Epithelial cell of prostate (primary cell): Measurements from ENCODE around the gene ABCB7.
"Not testable (repeated sequence)": the region's sequence is repeated elsewhere in the genome, so short reads cannot be mapped to it uniquely, and the experiment has no call there.

ENCODE experiments used
- DNase-seq: peaks from one replicate; pipeline ENCODE4 v3.0.0-alpha.2; 2011; ENCODE audit warnings: low read depth, low spot score
- H3K27ac ChIP-seq: fragments of 450-650 bp; 2 replicates; pipeline ENCODE4 v1.5.1; 2017; ENCODE audit warnings: mild to moderate bottlenecking

ABCB7 gene

DNA sequence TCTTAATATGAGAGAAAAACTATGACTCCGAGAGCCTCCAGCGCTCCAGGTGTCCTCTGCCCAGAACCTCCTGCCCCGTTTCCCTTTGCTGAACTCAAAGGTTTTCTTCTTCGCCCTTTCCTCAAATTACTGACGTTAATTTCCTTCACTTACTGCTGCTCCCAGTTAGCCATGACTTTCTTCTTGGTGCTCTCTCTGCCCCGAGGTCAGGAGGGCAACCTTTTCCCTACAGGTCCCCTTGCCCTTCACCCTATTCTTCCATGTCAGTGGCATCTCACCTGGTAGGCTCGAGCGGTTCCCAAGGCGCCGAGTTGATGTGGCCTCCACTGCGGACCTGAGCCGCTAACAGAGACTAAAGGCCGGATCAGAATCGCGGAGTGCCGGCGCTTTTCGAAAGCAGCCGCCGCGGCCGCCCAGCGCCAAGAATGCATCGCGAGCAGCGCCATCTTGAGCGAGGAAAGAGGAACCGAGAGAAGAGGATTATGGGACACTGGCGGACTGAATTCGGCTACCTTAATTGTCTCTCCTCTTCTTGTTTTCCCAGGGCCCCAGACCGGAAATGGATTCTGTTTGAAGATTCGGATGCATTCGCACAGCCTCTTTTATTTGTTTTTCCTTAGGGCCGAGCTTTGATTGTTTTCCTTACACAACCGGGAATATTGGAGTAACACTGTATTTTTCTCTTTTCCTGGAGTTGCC, at the start of gene ABCB7:
Gene ABCB7 (minus strand): TSS at position 457 of the 699 bp plus-strand sequence. CDS start 11 bp downstream, at position 446.
- no peak for DNase-seq
- peak within 1 kb of the TSS; percentile 66 for H3K27ac ChIP-seq

DNA sequence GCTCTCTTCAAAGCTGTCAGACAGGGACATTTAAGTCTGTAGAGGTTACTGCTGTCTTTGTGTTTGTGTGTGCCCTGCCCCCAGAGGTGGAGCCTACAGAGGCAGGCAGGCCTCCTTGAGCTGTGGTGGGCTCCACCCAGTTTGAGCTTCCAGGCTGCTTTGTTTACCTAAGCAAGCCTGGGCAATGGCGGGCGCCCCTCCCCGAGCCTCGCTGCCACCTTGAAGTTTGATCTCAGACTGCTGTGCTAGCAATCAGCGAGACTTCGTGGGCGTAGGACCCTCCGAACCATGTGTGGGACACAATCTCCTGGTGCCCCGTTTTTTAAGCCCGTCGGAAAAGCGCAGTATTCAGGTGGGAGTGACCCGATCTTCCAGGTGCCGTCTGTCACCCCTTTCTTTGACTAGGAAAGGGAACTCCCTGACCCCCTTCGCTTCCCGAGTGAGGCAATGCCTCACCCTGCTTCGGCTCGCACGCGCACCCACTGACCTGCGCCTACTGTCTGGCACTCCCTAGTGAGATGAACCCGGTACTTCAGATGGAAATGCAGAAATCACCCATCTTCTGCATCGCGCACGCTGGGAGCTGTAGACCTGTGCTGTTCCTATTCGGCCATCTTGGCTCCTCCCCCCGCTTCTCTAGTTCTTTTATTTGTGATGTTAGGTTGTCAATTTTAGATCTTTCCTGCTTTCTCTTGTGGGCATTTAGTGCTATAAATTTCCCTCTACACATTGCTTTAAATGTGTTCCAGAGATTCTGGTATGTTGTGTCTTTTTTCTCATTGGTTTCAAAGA, 32.5 kb upstream of the ABCB7 start:
- not testable (repeated sequence) for DNase-seq, H3K27ac ChIP-seq

DNA sequence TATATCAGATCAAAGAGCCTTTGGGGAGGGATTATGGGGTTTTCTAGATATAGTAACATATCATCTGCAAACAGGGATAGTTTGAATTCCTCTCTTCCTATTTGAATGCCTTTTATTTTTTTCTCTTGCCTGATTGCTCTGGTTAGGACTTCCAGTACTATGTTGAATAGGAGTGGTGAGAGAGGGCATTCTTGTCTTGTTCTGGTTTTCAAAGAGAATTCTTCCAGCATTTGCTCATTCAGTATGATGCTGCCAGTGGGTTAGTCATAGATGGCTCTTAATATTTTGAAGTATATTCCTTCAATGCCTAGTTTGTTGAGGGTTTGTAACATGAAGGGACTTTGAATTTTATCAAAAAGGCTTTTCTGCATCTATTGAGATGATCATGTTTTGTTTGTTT, 25.6 kb upstream of the ABCB7 start:
- DNase-seq = no peak
- H3K27ac ChIP-seq = no peak overlapping the region

DNA sequence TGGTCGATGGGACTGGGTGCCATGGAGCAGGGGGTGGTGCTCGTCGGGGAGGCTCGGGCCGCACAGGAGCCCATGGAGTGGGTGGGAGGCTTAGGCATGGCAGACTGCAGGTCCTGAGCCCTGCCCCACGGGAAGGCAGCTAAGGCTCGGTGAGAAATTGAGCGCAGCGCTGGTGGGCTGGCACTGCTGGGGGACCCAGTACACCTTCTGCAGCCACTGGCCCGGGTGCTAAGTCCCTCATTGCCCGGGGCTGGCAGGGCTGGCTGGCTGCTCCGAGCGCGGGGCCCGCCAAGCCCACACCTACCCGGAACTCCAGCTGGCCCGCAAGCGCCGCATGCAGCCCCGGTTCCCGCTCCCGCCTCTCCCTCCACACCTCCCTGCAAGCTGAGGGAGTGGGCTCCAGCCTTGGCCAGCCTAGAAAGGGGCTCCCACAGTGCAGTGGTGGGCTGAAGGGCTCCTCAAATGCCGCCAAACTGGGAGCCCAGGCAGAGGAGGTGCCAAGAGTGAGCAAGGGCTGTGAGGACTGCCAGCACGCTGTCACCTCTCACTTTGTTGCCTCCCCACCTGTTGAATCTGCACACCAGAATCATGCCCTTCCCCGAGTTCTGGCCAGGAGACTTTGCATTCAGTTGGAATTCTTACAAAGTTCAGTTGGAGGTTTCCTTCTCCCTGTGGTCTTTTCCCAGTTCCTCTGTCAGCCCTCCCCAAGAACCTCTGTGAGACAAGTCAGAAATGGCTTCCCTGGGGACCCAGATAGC, 23.6 kb upstream of the ABCB7 start:
- DNase-seq, H3K27ac ChIP-seq: not testable (repeated sequence)

DNA sequence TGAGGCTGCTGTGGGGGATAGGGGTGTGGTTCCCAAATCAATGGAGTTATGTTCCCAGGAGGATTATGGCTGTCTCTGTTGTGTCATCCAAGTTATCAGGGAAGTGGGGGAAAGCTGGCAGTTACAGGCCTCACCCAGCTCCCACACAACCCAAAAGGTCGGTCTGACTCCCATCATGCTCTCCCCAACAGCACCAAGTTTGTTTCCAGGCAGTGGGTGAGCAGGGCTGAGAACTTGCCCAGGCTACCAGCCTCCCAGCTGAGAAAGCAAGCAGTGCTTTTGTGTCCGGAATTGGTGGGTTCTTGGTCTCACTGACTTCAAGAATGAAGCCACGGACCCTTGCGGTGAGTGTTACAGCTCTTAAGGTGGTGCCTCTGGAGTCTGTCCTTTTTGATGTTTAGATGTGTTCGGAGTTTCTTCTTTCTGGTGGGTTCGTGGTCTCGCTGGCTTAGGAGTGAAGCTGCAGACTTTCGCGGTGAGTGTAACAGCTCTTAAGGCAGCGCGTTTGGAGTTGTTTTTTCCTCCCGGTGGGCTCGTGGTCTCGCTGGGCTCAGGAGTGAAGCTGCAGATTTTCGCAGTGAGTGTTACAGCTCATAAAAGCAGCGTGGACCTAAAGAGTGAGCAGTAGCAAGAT, 16.3 kb upstream of the ABCB7 start:
- H3K27ac ChIP-seq, DNase-seq: not testable (repeated sequence)

DNA sequence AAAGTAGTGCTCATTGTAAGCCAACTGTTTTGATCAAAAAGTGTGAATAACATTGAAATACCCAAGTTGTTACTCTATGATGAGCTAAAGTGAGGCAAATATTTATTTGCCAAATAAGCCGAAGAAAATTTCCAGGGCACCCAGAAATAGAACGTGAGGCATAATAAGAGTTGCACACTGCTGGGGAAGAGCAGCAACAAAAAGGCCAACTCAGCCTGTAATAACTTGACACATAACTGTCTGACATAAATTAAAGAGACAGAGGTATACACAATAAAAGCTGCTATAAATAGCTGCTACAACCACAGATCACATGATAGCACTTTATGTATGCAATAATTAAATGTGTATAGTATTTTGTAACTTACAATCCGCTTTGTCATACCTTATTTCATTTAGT, 2.0 kb upstream of the ABCB7 start:
- DNase-seq = no peak

DNA sequence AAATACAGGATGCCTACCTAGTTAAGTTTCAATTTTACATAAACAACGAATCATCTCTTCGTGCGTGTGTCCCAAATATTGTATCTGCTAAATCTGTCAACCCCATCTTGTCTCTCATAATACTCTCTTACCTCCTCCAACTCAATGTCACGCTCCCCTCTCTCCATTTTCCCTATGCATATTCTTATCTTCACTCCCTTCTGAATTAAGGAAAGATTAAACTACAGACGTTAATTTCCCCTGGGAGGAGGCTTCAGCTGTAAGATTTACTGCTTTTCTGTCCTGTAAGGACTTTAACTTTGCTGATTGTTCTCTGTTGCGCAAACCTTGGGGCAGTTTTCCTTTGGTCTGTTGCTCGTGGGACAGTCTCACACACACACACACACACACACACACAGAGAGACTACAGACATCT, 455 bp upstream of the ABCB7 start:
- DNase-seq = no peak
- peak overlapping the region; percentile 66 for H3K27ac ChIP-seq

More for the DNA sequence above, 2.0 kb upstream of the ABCB7 start:
- no peak overlapping the region for H3K27ac ChIP-seq

DNA sequence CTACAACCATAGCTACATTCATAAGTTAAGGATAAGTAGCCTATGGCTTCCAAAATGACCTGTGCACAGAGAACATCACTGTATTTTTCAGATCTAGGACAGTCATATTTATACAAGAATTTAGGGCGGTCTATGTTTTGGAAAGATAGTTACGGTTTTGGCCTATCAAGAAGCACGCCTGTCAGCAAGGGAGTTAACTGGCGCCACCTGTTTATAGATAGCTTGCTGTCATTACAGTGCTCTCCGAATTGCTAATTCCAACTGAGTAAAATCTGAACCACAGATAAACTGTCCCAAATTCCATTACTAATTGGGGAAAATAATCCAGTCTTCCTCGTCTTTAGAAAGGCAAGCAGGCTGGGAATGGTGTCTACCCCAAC, 646 bp downstream of the ABCB7 start:
- peak overlapping the region; percentile 66 for H3K27ac ChIP-seq
- no peak for DNase-seq

DNA sequence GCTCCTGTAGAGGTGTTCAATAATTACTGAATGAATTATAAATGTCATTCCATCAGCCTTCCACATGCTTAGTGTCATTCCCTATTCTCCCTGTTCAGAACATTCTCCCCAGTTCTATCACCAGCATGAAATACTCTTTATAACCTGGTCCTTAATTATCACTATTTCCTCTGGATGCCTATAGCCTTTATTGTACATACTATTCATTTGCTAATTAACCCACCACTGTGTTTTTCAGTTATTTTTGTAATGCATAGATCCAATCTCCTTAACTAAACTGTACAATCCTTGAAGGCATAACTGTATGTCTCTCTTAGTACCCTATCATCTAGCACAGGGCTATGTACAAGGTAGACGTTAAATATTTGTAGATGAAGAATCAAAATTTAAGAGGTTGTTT, 1.2 kb downstream of the ABCB7 start:
- no peak for DNase-seq
- no peak overlapping the region for H3K27ac ChIP-seq

DNA sequence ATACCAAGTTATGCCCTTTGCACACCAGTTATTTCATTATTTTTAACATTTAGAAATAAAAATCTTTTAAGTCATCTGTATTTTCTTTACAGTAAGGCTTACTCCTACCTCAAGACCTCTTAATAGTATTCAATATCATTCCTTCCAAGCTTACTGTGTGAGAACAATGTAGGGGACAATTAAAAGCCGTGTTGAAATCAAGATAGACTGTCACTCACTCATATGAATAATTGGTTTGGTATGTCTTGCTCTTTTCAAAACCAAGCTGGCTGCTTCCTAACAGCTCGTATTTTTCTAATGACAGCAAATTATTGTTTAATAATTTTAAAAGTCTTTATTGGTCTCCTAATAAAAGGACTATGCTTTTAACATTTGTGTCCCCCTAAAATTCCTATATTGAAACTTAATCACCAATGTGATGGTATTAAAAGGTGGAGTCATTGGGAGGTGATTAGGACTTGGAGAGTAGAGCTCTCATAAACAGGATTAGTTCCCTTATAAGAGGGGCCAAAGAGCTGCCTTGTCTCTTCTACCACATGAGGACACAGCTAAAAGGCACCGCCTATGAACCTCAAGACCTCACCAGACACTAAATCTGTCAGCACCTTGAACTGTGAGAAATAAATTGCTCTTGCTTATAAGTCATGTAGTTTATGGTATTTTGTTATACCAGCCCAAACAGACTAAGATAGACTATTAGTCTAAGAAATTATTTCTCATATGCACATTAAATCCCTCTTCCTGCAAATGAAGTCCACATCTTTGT, 4.1 kb downstream of the ABCB7 start:
- no peak overlapping the region for H3K27ac ChIP-seq
- DNase-seq = no peak

DNA sequence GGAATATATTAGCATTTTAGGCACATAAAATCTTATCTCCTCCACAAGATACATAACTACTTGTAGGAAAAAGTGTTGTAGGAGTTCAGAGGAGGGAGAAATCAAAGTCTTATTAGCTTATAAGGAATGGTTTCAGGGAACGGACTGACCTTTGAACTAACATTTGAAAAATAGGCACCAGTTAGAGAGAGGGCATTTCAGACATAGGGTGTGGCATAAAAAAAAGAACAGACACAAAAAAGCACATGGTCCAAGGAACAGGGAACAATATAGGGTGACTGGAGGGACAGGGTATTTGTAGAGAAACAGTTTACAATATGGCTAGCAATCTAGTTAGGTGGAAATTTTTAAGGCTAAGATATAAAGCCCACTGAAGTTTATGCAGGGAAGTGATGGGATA, 6.4 kb downstream of the ABCB7 start:
- H3K27ac ChIP-seq = no peak overlapping the region
- DNase-seq = no peak

DNA sequence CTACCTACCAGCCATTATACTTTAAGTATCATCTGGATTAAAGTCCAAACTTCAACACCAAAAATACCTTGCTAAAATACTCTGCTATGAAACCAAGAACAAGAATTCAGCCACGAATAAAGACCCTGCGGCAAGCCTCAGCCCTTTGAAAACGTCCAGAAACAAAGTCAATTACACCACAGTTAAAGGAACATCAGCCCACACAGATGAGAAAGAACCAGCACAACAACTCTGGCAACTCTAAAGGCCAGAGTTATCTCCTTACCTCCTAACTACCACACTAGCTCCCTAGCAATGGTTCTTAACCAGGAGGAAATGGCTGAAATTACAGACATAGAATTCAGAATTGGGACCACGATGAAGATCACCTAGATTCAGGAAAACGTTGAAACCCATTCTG, 23.4 kb downstream of the ABCB7 start:
- DNase-seq = no peak

DNA sequence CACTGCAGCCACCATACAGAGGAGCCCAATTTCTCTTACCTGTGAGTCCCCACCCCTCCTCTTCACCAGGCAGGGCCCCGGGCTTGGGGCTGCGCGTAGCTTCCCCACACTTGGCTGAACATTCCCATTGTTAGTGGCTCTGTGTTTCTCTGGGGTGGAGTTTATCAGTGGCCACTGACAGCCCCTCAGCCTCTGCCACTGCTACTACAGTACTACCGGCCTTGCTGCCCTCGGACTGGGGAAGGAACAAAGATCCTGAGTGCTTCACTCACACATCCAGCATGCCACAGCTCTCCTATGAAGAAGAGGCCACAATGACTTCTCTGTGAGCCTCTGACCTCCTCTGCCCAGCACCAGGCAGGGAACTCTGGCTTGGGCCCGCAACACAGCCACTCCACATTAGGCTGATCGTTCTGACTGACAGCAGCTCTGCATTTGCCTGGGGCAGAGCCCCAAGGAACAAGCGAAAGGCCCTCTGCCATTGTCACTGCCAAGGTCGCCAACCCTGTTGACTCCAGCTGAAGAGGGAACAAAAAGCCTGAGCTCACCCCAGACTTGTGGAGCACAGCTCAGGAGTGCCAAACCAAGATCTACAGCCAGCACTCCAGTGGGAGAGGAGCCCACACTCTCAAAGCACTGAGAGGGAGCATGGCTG, 24.0 kb downstream of the ABCB7 start:
- H3K27ac ChIP-seq = no peak overlapping the region
- DNase-seq = no peak

More for the DNA sequence above, 23.4 kb downstream of the ABCB7 start:
- H3K27ac ChIP-seq = no peak overlapping the region

DNA sequence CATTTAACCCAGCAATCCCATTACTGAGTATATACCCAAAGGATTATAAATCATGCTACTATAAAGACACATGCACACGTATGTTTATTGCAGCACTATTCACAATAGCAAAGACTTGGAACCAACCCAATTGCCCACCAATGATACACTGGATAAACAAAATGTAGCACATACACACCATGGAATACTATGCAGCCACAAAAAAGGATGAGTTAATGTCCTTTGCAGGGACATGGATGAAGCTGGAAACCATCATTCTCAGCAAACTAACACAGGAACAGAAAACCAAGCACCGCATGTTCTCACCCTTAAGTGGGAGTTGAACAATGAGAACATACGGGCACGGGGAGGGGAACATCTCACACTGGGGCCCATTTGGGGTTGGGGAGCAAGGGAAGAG, 27.0 kb downstream of the ABCB7 start:
- H3K27ac ChIP-seq, DNase-seq: not testable (repeated sequence)

DNA sequence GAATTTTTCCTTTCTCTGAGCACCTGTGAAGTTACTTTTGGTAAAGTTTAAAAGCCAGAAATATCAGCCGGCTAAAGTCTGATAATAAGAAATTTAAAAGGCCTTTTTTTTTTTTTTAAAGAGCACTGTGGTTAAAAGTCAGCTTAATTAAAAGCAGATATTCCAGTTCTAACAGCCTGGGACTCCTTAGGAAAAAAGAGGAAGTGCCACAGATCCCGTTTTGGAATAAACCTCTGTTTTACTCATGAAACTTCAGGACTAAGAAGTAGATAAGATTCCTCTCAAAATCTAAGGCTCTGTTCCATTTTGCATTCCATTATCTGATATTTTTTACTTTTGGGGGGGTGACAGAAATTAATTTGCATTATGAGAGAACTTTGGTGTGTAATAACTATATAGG, 37.8 kb downstream of the ABCB7 start:
- no peak for DNase-seq
- no peak overlapping the region for H3K27ac ChIP-seq

DNA sequence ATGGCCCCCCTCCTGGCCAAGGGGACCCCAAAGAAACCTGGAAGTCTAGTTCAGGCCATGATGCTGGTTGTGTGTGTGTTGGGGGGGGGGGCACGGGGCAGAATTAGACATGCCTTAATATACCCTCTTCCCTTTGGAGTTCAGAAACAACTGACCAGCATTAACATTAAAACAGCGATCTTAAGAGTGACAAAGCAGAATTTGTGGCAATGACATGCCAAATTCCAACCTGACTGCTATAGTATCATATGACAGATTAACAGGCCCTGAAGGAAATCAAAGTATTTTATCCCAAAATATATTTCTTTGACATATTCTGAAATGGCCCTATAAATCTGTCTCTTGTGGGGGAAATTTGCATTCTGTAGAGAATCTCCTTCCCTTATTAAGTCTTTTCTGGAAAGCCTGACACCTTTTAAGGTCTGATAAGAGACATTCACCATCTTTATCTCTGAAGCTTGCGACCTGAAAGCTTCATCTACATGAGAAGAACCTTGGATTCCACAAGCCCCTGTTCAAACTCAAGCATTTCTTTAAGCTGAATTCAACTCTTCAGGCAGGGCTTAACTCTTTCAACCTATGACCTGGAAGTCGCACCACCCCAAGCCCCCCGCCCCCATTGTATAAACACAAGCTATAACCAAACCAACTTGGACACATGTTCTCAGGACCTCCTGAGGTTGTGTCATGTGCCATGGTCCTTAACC, 40.2 kb downstream of the ABCB7 start:
- H3K27ac ChIP-seq = no peak overlapping the region

DNA sequence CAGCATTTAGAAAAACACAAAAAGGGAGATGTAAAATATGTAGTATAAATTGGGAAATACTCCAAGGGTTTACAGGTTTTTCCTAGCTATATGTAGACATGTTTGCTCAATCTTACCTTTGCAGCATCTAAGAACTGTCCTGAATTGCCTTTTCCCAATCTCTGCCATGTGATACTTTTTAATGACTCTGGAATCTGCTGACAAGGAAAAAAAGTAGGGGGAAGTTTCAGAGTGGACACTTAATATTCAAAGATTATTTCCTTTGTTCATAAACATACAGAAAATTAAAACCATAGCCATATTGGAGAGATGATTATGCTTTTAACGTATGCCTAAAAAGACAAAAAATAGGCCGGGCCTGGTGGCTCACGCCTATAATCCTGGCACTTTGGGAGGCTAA, 41.4 kb downstream of the ABCB7 start:
- no peak for DNase-seq
- no peak overlapping the region for H3K27ac ChIP-seq

More for the DNA sequence above, 40.2 kb downstream of the ABCB7 start:
- DNase-seq = no peak

DNA sequence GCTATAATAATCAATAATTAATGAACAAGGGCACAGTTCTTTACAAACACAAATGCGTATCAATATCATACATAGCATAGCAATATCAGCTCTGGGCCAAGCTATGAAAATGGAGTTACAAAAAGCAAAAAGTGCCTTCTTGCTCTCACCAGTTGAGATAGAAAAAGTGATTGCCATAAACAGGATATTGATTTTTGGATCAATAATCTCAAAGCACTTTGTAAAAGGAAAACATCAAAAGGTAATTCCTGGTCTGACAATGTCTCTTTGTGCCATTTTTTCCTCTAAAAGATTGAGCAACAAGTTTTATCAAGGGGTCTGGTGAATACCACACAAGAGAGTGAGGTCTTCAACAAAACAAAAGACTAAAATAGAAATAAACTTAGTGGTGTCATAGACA, 42.4 kb downstream of the ABCB7 start:
- no peak for DNase-seq
- no peak overlapping the region for H3K27ac ChIP-seq
